GM12874 (cell line): ENCODE data around the gene THAP2.

ENCODE experiments used
- CTCF ChIP-seq: IDR thresholded peaks from 2 replicates; pipeline ENCODE4 v1.5.1; 2011; ENCODE audit warnings: low read depth, mild to moderate bottlenecking, control low read depth, low read length, moderate library complexity; ENCODE audit not compliant: insufficient read depth

Gene THAP2

GRCh38 chr12:71691504-71692129 lies 27.5 kb downstream of the THAP2 start:
- TF ChIP-seq CTCF, result no peak

GRCh38 chr12:71693126-71693525 lies 29.0 kb downstream of the THAP2 start:
- no peak for TF ChIP-seq CTCF

- no peak for TF ChIP-seq CTCF
Measured at GRCh38 chr12:71694099-71694820, 30.2 kb downstream of the THAP2 start.

GRCh38 chr12:71695782-71696181 lies 31.7 kb downstream of the THAP2 start:
- no peak for TF ChIP-seq CTCF

- no peak for TF ChIP-seq CTCF
Measured at GRCh38 chr12:71702590-71702989, 38.5 kb downstream of the THAP2 start.

- no peak for TF ChIP-seq CTCF
Measured at GRCh38 chr12:71703206-71703605, 39.1 kb downstream of the THAP2 start.

- TF ChIP-seq CTCF, result no peak
Measured at GRCh38 chr12:71704920-71705319, 40.8 kb downstream of the THAP2 start.
